ENCODE data around the gene NRCAM.

GRCh38 chr7:108227366-108227765 lies 228.9 kb downstream of the NRCAM start:
- TF ChIP-seq POLR2A (IDR thresholded peaks at IDR 0.05), result no peak
- TF ChIP-seq CTCF (IDR thresholded peaks at IDR 0.05), result no peak

Data from adrenal gland (tissue), 5 donors.